B cell (primary cell): ENCODE data around the gene PEX14.

Source experiments
- CTCF ChIP-seq: fragments of 200-600 bp; IDR thresholded peaks from one replicate; pipeline ENCODE4 v1.8.0; 2022; ENCODE audit warnings: antibody characterized with exemption, mild to moderate bottlenecking
- EZH2 ChIP-seq: IDR thresholded peaks from 2 replicates; pipeline ENCODE4 v1.6.1; 2012; ENCODE audit warnings: borderline replicate concordance, low read depth, mild to moderate bottlenecking, moderate library complexity, low read length; ENCODE audit not compliant: insufficient read depth, poor library complexity, severe bottlenecking

- TF ChIP-seq CTCF (no peak), EZH2 (no peak)
Observed at GRCh38 chr1:10674700-10675609, 200.2 kb downstream of the PEX14 start.
